Measurements from ENCODE around the gene TGDS.

TGDS gene

DNA sequence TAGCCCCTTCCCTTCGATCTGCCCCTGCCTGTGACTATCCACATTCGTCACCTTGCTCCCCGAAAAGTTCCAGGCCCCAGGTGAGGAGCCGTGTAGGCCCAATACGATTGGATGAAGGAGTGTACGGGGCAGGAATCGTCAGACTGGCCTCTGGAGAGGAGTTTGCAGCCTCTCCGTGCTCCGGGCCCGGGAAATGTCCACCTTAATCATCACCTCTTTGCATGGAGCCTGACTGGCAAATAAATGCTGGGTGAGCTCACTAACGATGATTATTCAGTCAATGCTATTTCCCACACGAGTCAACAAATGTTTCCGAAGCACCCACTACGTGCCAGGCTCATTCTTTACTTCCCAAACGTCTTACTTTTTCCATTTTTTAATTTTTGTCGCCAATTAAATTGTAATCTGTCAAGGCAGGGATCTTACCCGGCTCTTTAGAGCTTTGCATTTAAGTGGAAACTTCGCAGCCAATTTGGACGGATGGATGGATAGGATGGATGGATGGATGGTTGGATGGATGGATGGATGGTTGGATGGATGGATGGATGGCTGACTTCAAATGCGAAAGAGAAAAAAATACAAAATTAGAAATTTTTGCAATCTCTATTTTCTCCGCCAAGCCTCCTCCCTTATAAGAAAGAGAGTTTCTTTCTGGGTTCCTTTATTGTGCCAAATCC lies 45.8 kb downstream of the TGDS start:
- TF ChIP-seq, protein P1, sequence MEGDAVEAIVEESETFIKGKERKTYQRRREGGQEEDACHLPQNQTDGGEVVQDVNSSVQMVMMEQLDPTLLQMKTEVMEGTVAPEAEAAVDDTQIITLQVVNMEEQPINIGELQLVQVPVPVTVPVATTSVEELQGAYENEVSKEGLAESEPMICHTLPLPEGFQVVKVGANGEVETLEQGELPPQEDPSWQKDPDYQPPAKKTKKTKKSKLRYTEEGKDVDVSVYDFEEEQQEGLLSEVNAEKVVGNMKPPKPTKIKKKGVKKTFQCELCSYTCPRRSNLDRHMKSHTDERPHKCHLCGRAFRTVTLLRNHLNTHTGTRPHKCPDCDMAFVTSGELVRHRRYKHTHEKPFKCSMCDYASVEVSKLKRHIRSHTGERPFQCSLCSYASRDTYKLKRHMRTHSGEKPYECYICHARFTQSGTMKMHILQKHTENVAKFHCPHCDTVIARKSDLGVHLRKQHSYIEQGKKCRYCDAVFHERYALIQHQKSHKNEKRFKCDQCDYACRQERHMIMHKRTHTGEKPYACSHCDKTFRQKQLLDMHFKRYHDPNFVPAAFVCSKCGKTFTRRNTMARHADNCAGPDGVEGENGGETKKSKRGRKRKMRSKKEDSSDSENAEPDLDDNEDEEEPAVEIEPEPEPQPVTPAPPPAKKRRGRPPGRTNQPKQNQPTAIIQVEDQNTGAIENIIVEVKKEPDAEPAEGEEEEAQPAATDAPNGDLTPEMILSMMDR (IDR thresholded peaks at IDR 0.05; ENCODE audit: borderline replicate concordance, insufficient read depth, low read depth, low read length) = no peak
- peak overlapping the region; percentile 72 for H3K4me3 ChIP-seq (ENCODE audit: low read depth, low read length)

DNA sequence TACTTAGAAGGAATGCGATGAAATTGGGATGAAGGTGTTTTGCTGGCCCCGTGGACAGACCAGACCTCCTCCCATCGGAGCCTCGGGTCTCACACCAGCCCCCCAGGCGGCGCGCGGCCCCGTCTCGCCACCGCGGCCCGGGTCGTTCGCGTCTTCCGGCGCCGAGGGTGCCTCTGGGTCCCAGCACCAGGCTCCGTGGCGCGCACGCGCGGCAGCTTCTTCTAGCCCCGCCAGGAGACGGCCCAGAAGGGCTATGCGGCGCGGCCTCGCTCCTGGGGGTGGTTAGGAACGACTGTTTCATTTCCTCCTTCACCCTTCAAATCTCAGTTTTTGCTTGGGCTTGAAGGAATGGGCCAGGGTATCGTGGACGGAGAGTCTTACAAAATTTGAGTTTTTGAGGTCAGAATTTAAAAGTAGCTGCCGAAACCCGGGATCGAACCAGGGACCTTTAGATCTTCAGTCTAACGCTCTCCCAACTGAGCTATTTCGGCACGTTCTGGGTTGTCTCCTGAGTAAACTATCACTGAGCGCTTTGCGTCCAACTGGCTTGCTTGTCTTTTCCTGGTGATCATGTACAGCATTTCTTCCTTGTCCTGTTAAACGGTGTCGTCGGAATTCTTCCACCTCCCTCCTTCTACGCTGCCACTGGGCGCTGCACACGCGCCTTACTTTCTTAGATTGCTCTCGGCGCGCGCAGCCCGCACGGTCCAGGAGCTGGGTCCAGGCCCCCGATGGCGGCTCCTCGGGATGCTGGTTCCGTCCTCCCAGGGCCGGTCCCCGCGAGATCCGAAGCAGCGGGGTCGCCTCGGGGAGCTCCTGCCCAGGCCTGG lies 46.5 kb downstream of the TGDS start:
- H3K4me3 ChIP-seq (ENCODE audit: low read depth, low read length) = peak overlapping the region; percentile 72
- TF ChIP-seq, protein P1 (IDR thresholded peaks at IDR 0.05; ENCODE audit: borderline replicate concordance, insufficient read depth, low read depth, low read length) = no peak

DNA sequence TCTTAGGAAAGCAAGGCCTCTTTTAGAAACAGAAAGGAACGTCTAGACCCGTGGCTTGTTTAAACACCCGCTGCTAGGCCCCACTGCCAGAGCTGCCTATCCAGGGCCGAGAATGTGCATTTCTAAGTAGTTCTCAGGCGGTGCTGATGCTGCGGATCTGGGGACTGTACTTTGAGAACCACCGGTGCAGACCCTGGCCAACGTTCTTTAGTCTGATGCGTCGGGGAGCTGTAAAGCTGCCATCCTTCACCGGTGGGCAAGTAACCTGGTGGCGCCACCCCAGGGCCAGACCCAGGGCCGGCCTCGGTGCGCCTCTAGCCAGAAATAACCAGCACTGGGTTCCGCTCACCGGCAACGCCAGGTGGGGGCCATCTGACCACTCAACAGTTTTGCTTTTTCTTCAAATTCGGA lies 47.1 kb downstream of the TGDS start:
- TF ChIP-seq, protein P1 (IDR thresholded peaks at IDR 0.05; ENCODE audit: borderline replicate concordance, insufficient read depth, low read depth, low read length) = peak; percentile 14; the same call in 1 of the 2 replicates

DNA sequence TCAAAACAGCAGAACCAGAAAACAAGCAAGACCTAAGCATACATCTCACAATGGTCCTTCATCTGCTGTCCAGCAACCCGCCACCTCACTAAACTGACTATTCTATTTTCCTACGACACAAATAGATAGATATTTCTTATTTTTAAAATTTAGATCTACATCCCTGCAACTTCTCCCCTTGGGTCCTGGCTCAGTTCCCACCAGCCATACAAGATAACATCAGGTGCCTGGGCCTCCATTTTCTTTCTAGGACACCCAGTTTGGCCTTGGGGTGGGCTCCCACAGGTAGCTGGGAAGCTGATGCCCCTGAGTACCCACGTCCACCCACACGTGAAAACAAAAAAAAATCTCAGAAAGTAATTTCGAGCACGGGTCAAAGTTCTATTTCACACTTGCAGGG lies 47.6 kb downstream of the TGDS start:
- TF ChIP-seq, protein P1 (IDR thresholded peaks at IDR 0.05; ENCODE audit: borderline replicate concordance, insufficient read depth, low read depth, low read length) = no peak
- peak overlapping the region; percentile 72 for H3K4me3 ChIP-seq (ENCODE audit: low read depth, low read length)

More for the DNA sequence above, 47.1 kb downstream of the TGDS start:
- peak overlapping the region; percentile 72 for H3K4me3 ChIP-seq (ENCODE audit: low read depth, low read length)

DNA sequence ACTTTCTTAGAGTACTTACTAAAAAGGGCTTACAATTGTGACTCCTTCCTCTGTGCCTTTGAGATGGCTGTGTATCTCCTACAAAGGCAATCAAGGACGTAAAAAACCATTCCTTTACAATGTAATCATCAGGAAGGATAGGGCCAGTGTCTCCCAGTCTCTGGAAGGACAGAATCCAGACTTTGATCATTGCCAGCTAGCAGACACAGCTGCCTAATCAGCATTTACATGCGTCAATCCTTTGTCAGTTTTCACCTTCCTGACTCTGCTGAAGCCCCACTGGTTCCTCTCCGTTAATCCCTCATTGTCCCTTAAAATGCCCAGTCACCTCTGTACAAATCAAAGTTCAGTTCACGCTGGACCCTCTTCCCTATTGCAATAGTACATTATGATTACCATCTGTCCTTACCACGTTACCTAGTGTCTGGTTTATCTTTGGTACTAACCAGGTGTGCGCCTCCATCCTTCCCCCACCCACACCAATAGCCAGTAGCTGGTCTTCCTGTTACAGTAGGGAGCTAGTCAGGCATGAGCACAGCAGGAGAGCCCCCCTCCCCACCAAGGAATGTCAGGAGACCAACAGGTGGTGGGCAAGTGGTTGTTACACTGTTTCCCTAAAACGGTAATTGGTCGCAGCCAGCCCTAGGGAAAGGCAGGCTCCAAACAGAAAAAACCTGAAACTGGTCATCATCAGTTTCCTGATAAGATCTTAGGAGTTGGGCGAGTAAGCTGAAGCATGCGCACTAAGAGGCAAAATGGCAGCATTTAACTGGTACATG lies 49.7 kb downstream of the TGDS start:
- TF ChIP-seq, protein P1 (IDR thresholded peaks at IDR 0.05; ENCODE audit: borderline replicate concordance, insufficient read depth, low read depth, low read length) = no peak
- no peak overlapping the region for H3K4me3 ChIP-seq (ENCODE audit: low read depth, low read length)

DNA sequence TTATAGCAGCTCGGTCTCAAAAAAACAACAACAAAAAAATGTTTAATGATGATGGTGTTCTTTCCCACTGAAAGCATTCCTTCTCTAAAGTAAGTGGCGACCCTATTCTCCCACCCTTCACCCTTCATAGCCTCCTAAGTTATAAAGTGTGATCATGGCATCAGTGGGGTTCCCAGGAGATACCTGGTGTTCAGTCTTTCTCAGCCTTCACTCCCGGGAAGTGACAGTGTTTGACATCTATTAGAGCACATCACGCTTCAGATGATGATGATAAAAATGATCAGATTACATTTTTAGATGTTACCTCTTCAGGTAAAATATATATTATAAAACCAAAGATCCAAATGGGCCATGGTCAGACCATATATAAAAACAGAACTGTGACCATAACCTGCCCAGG lies 51.0 kb downstream of the TGDS start:
- no peak overlapping the region for H3K4me3 ChIP-seq (ENCODE audit: low read depth, low read length)
- TF ChIP-seq, protein P1 (IDR thresholded peaks at IDR 0.05; ENCODE audit: borderline replicate concordance, insufficient read depth, low read depth, low read length) = no peak
